Neutrophil (primary cell): ENCODE measurements around the gene TRPV2.

Experiments used
- H3K27ac ChIP-seq: fragments of 200-600 bp; sonication (generic); 2 replicates; pipeline ENCODE4 v1.5.1; 2016; ENCODE audit warnings: mild to moderate bottlenecking, moderate library complexity
- H3K27me3 ChIP-seq: fragments of 200-600 bp; sonication (generic); 2 replicates; pipeline ENCODE4 v1.6.0; 2016; ENCODE audit warnings: mild to moderate bottlenecking
- H3K36me3 ChIP-seq: fragments of 200-600 bp; sonication (generic); 2 replicates; pipeline ENCODE4 v1.5.1; 2017
- H3K4me1 ChIP-seq, 2 experiments: fragments of 200-600 bp in 1 of 2; sonication (generic) in 1 of 2; 1 replicate in 1 of 2; 2 replicates in 1 of 2; pipeline versions ENCODE4 v1.5.1 to v1.6.1; 2013 to 2016; ENCODE audit warnings: low read depth in 1 of 2, low read length in 1 of 2, mild to moderate bottlenecking in 1 of 2, moderate library complexity in 1 of 2; ENCODE audit not compliant: control insufficient read depth in 1 of 2, insufficient read depth in 1 of 2
- H3K4me3 ChIP-seq, 2 experiments: fragments of 200-600 bp in 1 of 2; sonication (generic) in 1 of 2; 1 replicate in 1 of 2; 2 replicates in 1 of 2; pipeline ENCODE4 v1.5.1; 2013 to 2016; ENCODE audit warnings: low read depth in 1 of 2, low read length in 1 of 2, mild to moderate bottlenecking in 1 of 2, moderate library complexity in 1 of 2
- H3K9me3 ChIP-seq: fragments of 200-600 bp; sonication (generic); 2 replicates; pipeline ENCODE4 v1.5.1; 2016
- TF ChIP-seq, protein P1 (sequence below): fragments of 200-600 bp; sonication (generic); IDR thresholded peaks from 2 replicates; pipeline ENCODE4 v1.5.1; 2016; ENCODE audit warnings: antibody characterized with exemption

The TRPV2 gene

DNA sequence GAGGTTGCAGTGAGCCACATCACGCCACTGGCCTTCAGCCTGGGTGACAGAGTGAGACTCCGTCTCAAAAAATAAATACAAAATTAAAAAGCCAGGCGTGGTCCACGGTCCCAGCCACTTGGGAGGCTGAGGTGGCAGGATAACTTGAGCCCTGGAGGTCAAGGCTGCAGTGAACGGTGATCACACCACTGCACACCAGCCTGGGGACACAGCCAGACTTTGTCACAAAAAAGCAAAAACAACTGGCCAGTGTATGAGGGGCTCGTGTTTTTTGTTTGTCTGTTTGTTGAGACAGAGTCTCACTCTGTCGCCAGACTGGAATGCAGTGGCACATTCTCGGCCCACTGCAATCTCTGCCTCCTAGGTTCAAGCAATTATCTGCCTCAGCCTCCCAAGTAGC is 35.7 kb upstream of the TRPV2 start:
- Histone ChIP-seq H3K4me1 (peaks cover 8 to 11% of the 10 kb centered on the region in 2 experiments), H3K27me3 (no peaks in the 10 kb centered on the region), H3K36me3 (peaks cover 17% of the 10 kb centered on the region), H3K4me3 (no peak overlapping the region), H3K27ac (no peak overlapping the region), H3K9me3 (no peaks in the 10 kb centered on the region)
- TF ChIP-seq, protein P1, sequence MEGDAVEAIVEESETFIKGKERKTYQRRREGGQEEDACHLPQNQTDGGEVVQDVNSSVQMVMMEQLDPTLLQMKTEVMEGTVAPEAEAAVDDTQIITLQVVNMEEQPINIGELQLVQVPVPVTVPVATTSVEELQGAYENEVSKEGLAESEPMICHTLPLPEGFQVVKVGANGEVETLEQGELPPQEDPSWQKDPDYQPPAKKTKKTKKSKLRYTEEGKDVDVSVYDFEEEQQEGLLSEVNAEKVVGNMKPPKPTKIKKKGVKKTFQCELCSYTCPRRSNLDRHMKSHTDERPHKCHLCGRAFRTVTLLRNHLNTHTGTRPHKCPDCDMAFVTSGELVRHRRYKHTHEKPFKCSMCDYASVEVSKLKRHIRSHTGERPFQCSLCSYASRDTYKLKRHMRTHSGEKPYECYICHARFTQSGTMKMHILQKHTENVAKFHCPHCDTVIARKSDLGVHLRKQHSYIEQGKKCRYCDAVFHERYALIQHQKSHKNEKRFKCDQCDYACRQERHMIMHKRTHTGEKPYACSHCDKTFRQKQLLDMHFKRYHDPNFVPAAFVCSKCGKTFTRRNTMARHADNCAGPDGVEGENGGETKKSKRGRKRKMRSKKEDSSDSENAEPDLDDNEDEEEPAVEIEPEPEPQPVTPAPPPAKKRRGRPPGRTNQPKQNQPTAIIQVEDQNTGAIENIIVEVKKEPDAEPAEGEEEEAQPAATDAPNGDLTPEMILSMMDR, result no peak

DNA sequence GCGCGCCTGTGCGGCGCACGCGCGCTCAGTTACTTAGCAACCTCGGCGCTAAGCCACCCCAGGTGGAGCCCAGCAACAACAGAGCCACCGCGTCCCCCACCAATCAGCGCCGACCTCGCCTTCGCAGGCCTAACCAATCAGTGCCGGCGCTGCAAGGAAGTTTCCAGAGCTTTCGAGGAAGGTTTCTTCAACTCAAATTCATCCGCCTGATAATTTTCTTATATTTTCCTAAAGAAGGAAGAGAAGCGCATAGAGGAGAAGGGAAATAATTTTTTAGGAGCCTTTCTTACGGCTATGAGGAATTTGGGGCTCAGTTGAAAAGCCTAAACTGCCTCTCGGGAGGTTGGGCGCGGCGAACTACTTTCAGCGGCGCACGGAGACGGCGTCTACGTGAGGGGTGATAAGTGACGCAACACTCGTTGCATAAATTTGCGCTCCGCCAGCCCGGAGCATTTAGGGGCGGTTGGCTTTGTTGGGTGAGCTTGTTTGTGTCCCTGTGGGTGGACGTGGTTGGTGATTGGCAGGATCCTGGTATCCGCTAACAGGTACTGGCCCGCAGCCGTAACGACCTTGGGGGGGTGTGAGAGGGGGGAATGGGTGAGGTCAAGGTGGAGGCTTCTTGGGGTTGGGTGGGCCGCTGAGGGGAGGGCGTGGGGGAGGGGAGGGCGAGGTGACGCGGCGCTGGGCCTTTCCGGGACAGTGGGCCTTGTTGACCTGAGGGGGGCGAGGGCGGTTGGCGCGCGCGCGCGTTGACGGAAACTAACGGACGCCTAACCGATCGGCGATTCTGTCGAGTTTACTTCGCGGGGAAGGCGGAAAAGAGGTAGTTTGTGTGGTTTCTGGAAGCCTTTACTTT is 34.5 kb upstream of the TRPV2 start, which contains the start of gene UBB:
TSS of gene UBB (plus strand) at position 452 of the 856 bp plus-strand sequence. CDS start 817 bp downstream, outside the sequence.
- H3K4me1 ChIP-seq, result peaks cover 8 to 11% of the 10 kb centered on the region in 2 experiments
- TF ChIP-seq, protein P1, result peak; percentile 21
- H3K27ac ChIP-seq, result peak within 1 kb of the TSS; percentile 81
- peaks cover under 1% of the 10 kb centered on the region for H3K27me3 ChIP-seq
- peak within 1 kb of the TSS; percentile 73 to 74 for H3K4me3 ChIP-seq
- H3K36me3 ChIP-seq, result peaks cover 17% of the 10 kb centered on the region
- no peaks in the 10 kb centered on the region for H3K9me3 ChIP-seq

DNA sequence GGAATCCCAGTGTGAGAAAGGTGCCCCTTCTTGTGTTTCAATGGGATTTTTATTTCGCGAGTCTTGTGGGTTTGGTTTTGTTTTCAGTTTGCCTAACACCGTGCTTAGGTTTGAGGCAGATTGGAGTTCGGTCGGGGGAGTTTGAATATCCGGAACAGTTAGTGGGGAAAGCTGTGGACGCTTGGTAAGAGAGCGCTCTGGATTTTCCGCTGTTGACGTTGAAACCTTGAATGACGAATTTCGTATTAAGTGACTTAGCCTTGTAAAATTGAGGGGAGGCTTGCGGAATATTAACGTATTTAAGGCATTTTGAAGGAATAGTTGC is 33.9 kb upstream of the TRPV2 start:
- Histone ChIP-seq H3K27me3 (peaks cover 7% of the 10 kb centered on the region), H3K9me3 (no peaks in the 10 kb centered on the region), H3K4me3 (peak overlapping the region; percentile 73 to 74), H3K4me1 (peaks cover 11 to 13% of the 10 kb centered on the region in 2 experiments), H3K27ac (peak overlapping the region; percentile 81), H3K36me3 (peaks cover 17% of the 10 kb centered on the region)
- TF ChIP-seq, protein P1, result no peak

DNA sequence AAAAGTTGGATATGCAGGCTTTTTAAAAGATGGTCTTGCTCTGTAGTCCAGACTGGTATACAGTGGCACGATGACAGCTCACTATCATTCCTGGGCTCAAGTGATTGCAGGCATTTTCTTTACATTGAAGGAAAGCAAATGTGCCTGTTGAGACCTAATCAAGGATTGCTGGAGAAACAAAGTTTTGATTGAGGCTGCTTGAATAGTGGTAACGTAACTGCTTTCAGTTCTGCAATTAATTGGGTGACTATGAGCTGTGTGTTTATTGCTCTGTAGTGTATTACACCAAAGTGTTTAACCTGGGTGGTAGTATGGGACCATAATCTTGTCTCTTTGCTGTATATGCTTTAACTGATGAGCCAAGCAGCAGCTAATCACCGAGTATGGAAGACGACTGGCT is 32.2 kb upstream of the TRPV2 start:
- no peaks in the 10 kb centered on the region for H3K9me3 ChIP-seq
- H3K36me3 ChIP-seq, result peaks cover 17% of the 10 kb centered on the region
- H3K27me3 ChIP-seq, result peaks cover 24% of the 10 kb centered on the region
- TF ChIP-seq, protein P1, result no peak
- H3K4me1 ChIP-seq, result peaks cover 15 to 22% of the 10 kb centered on the region in 2 experiments
- no peak overlapping the region for H3K27ac ChIP-seq
- no peak overlapping the region for H3K4me3 ChIP-seq

DNA sequence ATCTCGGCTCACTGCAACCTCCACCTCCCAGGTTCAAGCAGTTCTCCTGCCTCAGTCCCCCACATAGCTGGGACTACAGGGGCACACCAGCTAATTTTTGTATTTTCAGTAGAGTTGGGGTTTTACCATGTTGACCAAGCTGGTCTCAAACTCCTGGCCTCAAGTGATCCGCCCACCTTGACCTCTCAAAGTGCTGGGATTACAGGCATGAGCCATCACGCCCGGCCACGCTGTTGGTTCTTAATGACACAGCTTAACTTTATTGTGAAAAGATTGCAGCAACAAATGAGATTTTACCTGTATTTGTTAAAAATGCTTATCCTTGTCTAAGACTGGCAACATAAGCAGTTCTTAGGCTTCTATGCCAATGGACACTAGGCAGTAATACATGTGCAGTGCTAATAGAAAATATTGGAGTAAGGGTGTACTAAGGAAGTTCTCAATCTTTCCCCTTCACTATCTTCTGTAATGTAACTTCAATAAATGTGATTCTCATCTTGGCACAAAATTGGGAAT is 31.5 kb upstream of the TRPV2 start:
- no peak overlapping the region for H3K4me3 ChIP-seq
- H3K4me1 ChIP-seq, result peaks cover 15 to 22% of the 10 kb centered on the region in 2 experiments
- TF ChIP-seq, protein P1, result no peak
- H3K36me3 ChIP-seq, result peaks cover 17% of the 10 kb centered on the region
- H3K9me3 ChIP-seq, result no peaks in the 10 kb centered on the region
- H3K27me3 ChIP-seq, result peaks cover 26% of the 10 kb centered on the region
- no peak overlapping the region for H3K27ac ChIP-seq
